ENCODE results near the gene NIM1K. TPM values are rescaled to one million over a fixed set of nuclear protein-coding genes. Genes with fewer than 3 reads are reported as not detected.

The NIM1K gene
- total RNA-seq, 1 experiment from 2014 or later: 0.59 TPM

GRCh38 chr5:43312699-43313034 is 120.6 kb downstream of the NIM1K start:
- intact Hi-C loops (cut with micrococcal nuclease; ENCODE audit: unreplicated experiment) (no loop called here), in situ Hi-C loops (cut with HindIII; ENCODE audit: low pct_unique_long_range_greater_than_20kb, low sequenced_read_pairs) (no loop called here)
- POLR2A ChIA-PET: no interaction called here
- Histone ChIP-seq H3K4me3 (ENCODE audit: low read depth in 2 of 2, low read length in 2 of 2) (peak overlapping the region; percentile 79 to 85), H3K27me3 (ENCODE audit: control insufficient read depth, insufficient read depth, low read length) (no peaks in the 10 kb centered on the region), H3K9me3 (ENCODE audit: control insufficient read depth, insufficient read depth, low read depth, low read length) (no peaks in the 10 kb centered on the region), H3K36me3 (ENCODE audit: control insufficient read depth, insufficient read depth, low read length) (peaks cover 3% of the 10 kb centered on the region; the same call in 1 of the 2 replicates), H3K27ac (ENCODE audit: low read length) (peak overlapping the region; percentile 98), H3K4me1 (ENCODE audit: control insufficient read depth, insufficient read depth, low read length) (peaks cover 14% of the 10 kb centered on the region)
- no peak for DNase-seq (ENCODE audit: low read depth, low spot score)
- CTCF ChIA-PET: interaction anchor here (0.6 to 2.3 kb wide), 3 partner anchors 77 to 172 kb away, joined by 6 to 10 read pairs (median 6); partner anchors contain the start of gene TMEM267
- no peak for TF ChIP-seq TCF7L2 (IDR thresholded peaks at IDR 0.05; ENCODE audit: low read depth, low read length)
- no peak for TF ChIP-seq CTCF (IDR thresholded peaks at IDR 0.05)
- TF ChIP-seq SIN3A (IDR thresholded peaks at IDR 0.05; ENCODE audit: borderline replicate concordance, insufficient read depth, low read depth, low read length): 0 out of 2 replicates have a peak, but pooled peaks have one; percentile 19
- ATAC-seq: peak; percentile 13
- BruUV-seq (replicated peaks): no TSS peak

- intact Hi-C loops (cut with micrococcal nuclease; ENCODE audit: unreplicated experiment): no loop called here
- no TSS peak for BruUV-seq (replicated peaks)
- Histone ChIP-seq H3K4me3 (ENCODE audit: low read depth in 2 of 2, low read length in 2 of 2) (peak within 1 kb of the TSS; percentile 79 to 85), H3K9me3 (ENCODE audit: control insufficient read depth, insufficient read depth, low read depth, low read length) (no peaks in the 10 kb centered on the region), H3K27me3 (ENCODE audit: control insufficient read depth, insufficient read depth, low read length) (no peaks in the 10 kb centered on the region), H3K4me1 (ENCODE audit: control insufficient read depth, insufficient read depth, low read length) (peaks cover 14% of the 10 kb centered on the region), H3K27ac (ENCODE audit: low read length) (peak within 1 kb of the TSS; percentile 98), H3K36me3 (ENCODE audit: control insufficient read depth, insufficient read depth, low read length) (peaks cover 3% of the 10 kb centered on the region; the same call in 1 of the 2 replicates)
- peak; percentile 98 for ATAC-seq
- TF ChIP-seq TCF7L2 (IDR thresholded peaks at IDR 0.05; ENCODE audit: low read depth, low read length) (no peak), POLR2AphosphoS5 (IDR thresholded peaks at IDR 0.05; ENCODE audit: low read depth, low read length) (peak; percentile 56; the same call in 1 of the 2 replicates), REST (IDR thresholded peaks at IDR 0.05; ENCODE audit: insufficient read depth in 1 of 2, low read depth in 2 of 2, low read length in 1 of 2) (no peak), CTCF (IDR thresholded peaks at IDR 0.05) (no peak), SIN3A (IDR thresholded peaks at IDR 0.05; ENCODE audit: borderline replicate concordance, insufficient read depth, low read depth, low read length) (no peak)
- ChIA-PET POLR2A (interaction anchor here (0.6 kb wide), 1 partner anchor 171 kb away, joined by 4 read pairs; no protein-coding TSS in a partner anchor), CTCF (interaction anchor here (0.6 to 2.3 kb wide), 4 partner anchors 77 to 245 kb away, joined by 3 to 10 read pairs (median 6); partner anchors contain the start of gene TMEM267)
- peak; percentile 99 for DNase-seq (ENCODE audit: low read depth, low spot score)
- in situ Hi-C loops (cut with HindIII; ENCODE audit: low pct_unique_long_range_greater_than_20kb, low sequenced_read_pairs): no loop called here
Observed at GRCh38 chr5:43313035-43313853, 121.2 kb downstream of the NIM1K start, which contains the start of gene HMGCS1. Gene HMGCS1 (minus strand): TSS chr5:43313412. CDS start chr5:43298965, 14,447 bp downstream.

Measured in Panc1 (cell line).